Neuronal stem cell (in vitro differentiated cells): ENCODE data around the gene TSPYL4.

Experiments
- DNase-seq: peaks from one replicate; pipeline ENCODE4 v3.0.0-alpha.2; 2013; ENCODE audit warnings: low spot score
- H2AFZ ChIP-seq: one replicate; pipeline ENCODE4 v1.6.1; 2013; ENCODE audit warnings: mild to moderate bottlenecking, low read length, inconsistent platforms
- H2AK5ac ChIP-seq: 2 replicates; pipeline ENCODE4 v1.6.1; 2013; ENCODE audit warnings: low read depth, mild to moderate bottlenecking, inconsistent platforms, low read length, moderate library complexity, mixed read lengths
- H2BK120ac ChIP-seq: 2 replicates; pipeline ENCODE4 v1.6.1; 2013; ENCODE audit warnings: low read depth, mild to moderate bottlenecking, inconsistent platforms, low read length, moderate library complexity, mixed read lengths
- H2BK12ac ChIP-seq: one replicate; pipeline ENCODE4 v1.6.1; 2013; ENCODE audit warnings: low read length, inconsistent platforms
- H2BK15ac ChIP-seq: 2 replicates; pipeline ENCODE4 v1.6.1; 2013; ENCODE audit warnings: mild to moderate bottlenecking, low read length, inconsistent platforms, mixed read lengths
- H2BK5ac ChIP-seq: one replicate; pipeline ENCODE4 v1.6.1; 2013; ENCODE audit warnings: inconsistent platforms, mild to moderate bottlenecking, low read length, moderate library complexity
- H3K14ac ChIP-seq: one replicate; pipeline ENCODE4 v1.6.1; 2013; ENCODE audit warnings: low read length, inconsistent platforms
- H3K18ac ChIP-seq: 2 replicates; pipeline ENCODE4 v1.6.1; 2013; ENCODE audit warnings: low read length, inconsistent platforms
- H3K23ac ChIP-seq: 2 replicates; pipeline ENCODE4 v1.6.1; 2013; ENCODE audit warnings: low read depth, mild to moderate bottlenecking, mixed read lengths, low read length, inconsistent platforms; ENCODE audit not compliant: poor library complexity
- H3K27ac ChIP-seq: replicated peaks from 3 replicates; pipeline ENCODE4 v1.5.1; 2013; ENCODE audit warnings: low read length, inconsistent platforms
- H3K27me3 ChIP-seq, 3 experiments: 2 replicates each; pipeline ENCODE4 v1.6.1; 2013; ENCODE audit warnings: low read length in 3 of 3, mild to moderate bottlenecking in 2 of 3, inconsistent platforms in 1 of 3, low read depth in 1 of 3, mixed read lengths in 1 of 3, moderate library complexity in 1 of 3; ENCODE audit not compliant: control insufficient read depth in 3 of 3, insufficient read depth in 3 of 3
- H3K36me3 ChIP-seq, 2 donors: replicated peaks in 1 of 2; 2 replicates each; pipeline ENCODE4 v1.6.1; 2013; ENCODE audit warnings: low read length in 2 of 2; ENCODE audit not compliant: control insufficient read depth in 2 of 2, insufficient read depth in 2 of 2
- H3K4ac ChIP-seq: 2 replicates; pipeline ENCODE4 v1.6.1; 2013; ENCODE audit warnings: inconsistent platforms, mild to moderate bottlenecking, low read length, moderate library complexity
- H3K4me1 ChIP-seq, 2 donors: 1 replicate in 1 of 2; 2 replicates in 1 of 2; pipeline ENCODE4 v1.6.1; 2013; ENCODE audit warnings: low read length in 2 of 2, low read depth in 1 of 2; ENCODE audit not compliant: control insufficient read depth in 2 of 2, insufficient read depth in 1 of 2
- H3K4me2 ChIP-seq: one replicate; pipeline ENCODE4 v1.6.1; 2013; ENCODE audit warnings: mild to moderate bottlenecking, low read length, inconsistent platforms; ENCODE audit not compliant: insufficient read depth, poor library complexity, severe bottlenecking
- H3K4me3 ChIP-seq, 2 donors: 2 replicates each; pipeline ENCODE4 v1.5.1; 2013; ENCODE audit warnings: low read length in 2 of 2, mild to moderate bottlenecking in 2 of 2, inconsistent platforms in 1 of 2, moderate library complexity in 1 of 2
- H3K79me1 ChIP-seq: one replicate; pipeline ENCODE4 v1.6.1; 2013; ENCODE audit warnings: low read depth, mild to moderate bottlenecking, inconsistent platforms, low read length, moderate library complexity
- H3K9ac ChIP-seq: one replicate; pipeline ENCODE4 v1.6.1; 2013; ENCODE audit warnings: mild to moderate bottlenecking, low read depth, low read length, inconsistent platforms; ENCODE audit not compliant: poor library complexity
- H3K9me3 ChIP-seq, 2 donors: replicated peaks in 1 of 2; 2 replicates each; pipeline versions ENCODE3 to v1.6.1; 2013; ENCODE audit warnings: low read length in 2 of 2, mild to moderate bottlenecking in 2 of 2, inconsistent platforms in 1 of 2, low read depth in 1 of 2, mixed read lengths in 1 of 2, moderate library complexity in 1 of 2; ENCODE audit not compliant: control insufficient read depth in 2 of 2, insufficient read depth in 1 of 2
- H4K8ac ChIP-seq: one replicate; pipeline ENCODE4 v1.6.1; 2013; ENCODE audit warnings: low read depth, mild to moderate bottlenecking, inconsistent platforms, low read length, moderate library complexity
- H4K91ac ChIP-seq: one replicate; pipeline ENCODE4 v1.6.1; 2013; ENCODE audit warnings: low read length, low read depth, mild to moderate bottlenecking, inconsistent platforms; ENCODE audit not compliant: poor library complexity
- WGBS, 2 donors: extraction: QIAGEN DNeasy Blood & Tissue Kit; methylation state at CpG; one replicate each; pipeline ENCODE4 v1.1.7; 2013; ENCODE audit warnings: missing lambda C conversion rate in 2 of 2, mixed read lengths in 1 of 2; ENCODE audit not compliant: insufficient read length in 2 of 2, insufficient replicate concordance in 1 of 2; ENCODE audit errors: extremely low coverage in 2 of 2; 5-methylcytosine and 5-hydroxymethylcytosine counted together

The TSPYL4 gene

GRCh38 chr6:116298273-116298672 lies 44.4 kb upstream of the TSPYL4 start:
- Histone ChIP-seq H3K4me3 (no peak overlapping the region), H2AK5ac (no peak overlapping the region), H2BK12ac (no peak overlapping the region), H2AFZ (no peak overlapping the region), H3K27me3 (no peaks in the 10 kb centered on the region), H3K36me3 (no peaks in the 10 kb centered on the region), H3K27ac (no peak overlapping the region), H3K18ac (no peak overlapping the region), H3K23ac (no peak overlapping the region), H2BK5ac (no peak overlapping the region), H3K4ac (no peak overlapping the region), H3K9ac (no peak overlapping the region), H3K4me1 (peaks cover 0 to 6% of the 10 kb centered on the region in 2 donors), H4K91ac (no peak overlapping the region), H2BK120ac (no peak overlapping the region), H2BK15ac (no peak overlapping the region), H4K8ac (no peak overlapping the region), H3K9me3 (peaks cover 3 to 13% of the 10 kb centered on the region in 2 donors), H3K4me2 (no peak overlapping the region), H3K14ac (no peak overlapping the region), H3K79me1 (no peaks in the 10 kb centered on the region)
- DNase-seq: no peak
- no CpG with 5 or more reads among the region's 3 CpGs for WGBS, 2 donors

GRCh38 chr6:116292553-116292952 lies 38.7 kb upstream of the TSPYL4 start:
- H2BK15ac ChIP-seq: no peak overlapping the region
- no peak overlapping the region for H3K4me2 ChIP-seq
- H2AFZ ChIP-seq: no peak overlapping the region
- no peak overlapping the region for H2AK5ac ChIP-seq
- no peak overlapping the region for H2BK12ac ChIP-seq
- no peak overlapping the region for H3K4ac ChIP-seq
- H3K4me3 ChIP-seq: no peak overlapping the region
- H3K36me3 ChIP-seq: no peaks in the 10 kb centered on the region
- H2BK5ac ChIP-seq: no peak overlapping the region
- no peak overlapping the region for H3K23ac ChIP-seq
- no peak overlapping the region for H4K91ac ChIP-seq
- no peak overlapping the region for H3K9ac ChIP-seq
- H2BK120ac ChIP-seq: no peak overlapping the region
- H4K8ac ChIP-seq: no peak overlapping the region
- no CpG with 5 or more reads among the region's 1 CpG for WGBS, 2 donors
- H3K27ac ChIP-seq: no peak overlapping the region
- no peak overlapping the region for H3K14ac ChIP-seq
- no peaks in the 10 kb centered on the region for H3K79me1 ChIP-seq
- no peak for DNase-seq
- H3K4me1 ChIP-seq: no peaks in the 10 kb centered on the region
- H3K27me3 ChIP-seq: no peaks in the 10 kb centered on the region
- H3K18ac ChIP-seq: no peak overlapping the region
- no peaks in the 10 kb centered on the region for H3K9me3 ChIP-seq

- H2AK5ac ChIP-seq: no peak overlapping the region
- H3K4me2 ChIP-seq: no peak overlapping the region
- no peak overlapping the region for H4K8ac ChIP-seq
- H3K14ac ChIP-seq: no peak overlapping the region
- H4K91ac ChIP-seq: no peak overlapping the region
- H2BK12ac ChIP-seq: no peak overlapping the region
- H3K18ac ChIP-seq: no peak overlapping the region
- no peaks in the 10 kb centered on the region for H3K27me3 ChIP-seq
- no peaks in the 10 kb centered on the region for H3K79me1 ChIP-seq
- no peak overlapping the region for H3K4me3 ChIP-seq
- H3K23ac ChIP-seq: no peak overlapping the region
- H3K4ac ChIP-seq: no peak overlapping the region
- H2BK5ac ChIP-seq: no peak overlapping the region
- WGBS, 2 donors: no CpG with 5 or more reads among the region's 4 CpGs
- no peak overlapping the region for H2BK120ac ChIP-seq
- DNase-seq: no peak
- H2BK15ac ChIP-seq: no peak overlapping the region
- H2AFZ ChIP-seq: no peak overlapping the region
- H3K9ac ChIP-seq: no peak overlapping the region
- no peaks in the 10 kb centered on the region for H3K4me1 ChIP-seq
- H3K9me3 ChIP-seq: no peaks in the 10 kb centered on the region
- H3K36me3 ChIP-seq: no peaks in the 10 kb centered on the region
- H3K27ac ChIP-seq: no peak overlapping the region
These were observed 38.0 kb upstream of the TSPYL4 start for GRCh38 chr6:116291701-116292396.

- no peak for DNase-seq
- Histone ChIP-seq H2AK5ac (no peak overlapping the region), H3K18ac (no peak overlapping the region), H3K4me1 (no peaks in the 10 kb centered on the region), H4K91ac (no peak overlapping the region), H2BK15ac (no peak overlapping the region), H3K36me3 (no peaks in the 10 kb centered on the region), H4K8ac (no peak overlapping the region), H3K14ac (no peak overlapping the region), H3K27ac (no peak overlapping the region), H3K79me1 (no peaks in the 10 kb centered on the region), H2BK120ac (no peak overlapping the region), H3K4ac (no peak overlapping the region), H3K23ac (no peak overlapping the region), H3K4me2 (no peak overlapping the region), H3K4me3 (no peak overlapping the region), H3K9me3 (no peaks in the 10 kb centered on the region), H2AFZ (no peak overlapping the region), H3K27me3 (no peaks in the 10 kb centered on the region), H2BK12ac (no peak overlapping the region), H2BK5ac (no peak overlapping the region), H3K9ac (no peak overlapping the region)
- WGBS, 2 donors: no CpG with 5 or more reads among the region's 2 CpGs
These were observed 36.9 kb upstream of the TSPYL4 start for GRCh38 chr6:116290799-116291198.
